H1 (cell line): ENCODE measurements around the gene DUSP3. TPM values are rescaled to one million over a fixed set of nuclear protein-coding genes. Genes with fewer than 3 reads are reported as not detected.

Experiments
- CHD7 ChIP-seq: fragments of 300-600 bp; sonication (generic); IDR thresholded peaks from 2 replicates; pipeline ENCODE4 v1.7.1; 2012; ENCODE audit warnings: low read length, moderate library complexity, mild to moderate bottlenecking, inconsistent platforms; ENCODE audit not compliant: insufficient replicate concordance
- polyA plus RNA-seq, 7 experiments: library from polyadenylated mRNA; depleted of rRNA in 3 of 7; stranded (reverse) in 5 of 7; unstranded in 2 of 7; fragments of >200 nt in 5 of 7; fragments of 200-250 nt in 2 of 7; gene quantifications; 1 replicate in 5 of 7; 2 replicates in 1 of 7; 4 replicates in 1 of 7; pipeline versions ENCODE4 v1.2.1 to v1.2.3, GENCODE V29; 2011 to 2013; ENCODE audit warnings: missing spikeins in 2 of 7, mixed read lengths in 2 of 7
- total RNA-seq: library from RNA; stranded (reverse); fragmentation: NEBNext Ultra II Directional; extraction: Animal tissue kit (Norgen Biotek cat#: 25700); gene quantifications from 2 replicates; pipeline ENCODE4 v1.2.1, GENCODE V29; 2021

The DUSP3 gene
- total and polyA plus RNA-seq, 2 of the 8 experiments (the other 6 are each of a cell fraction or from before 2014, with no cell fraction given), result 15.1 to 21.2 TPM

- no peak for TF ChIP-seq CHD7
These were observed 28.6 kb downstream of the DUSP3 start (continued) for GRCh38 chr17:43750153-43750552.
